ENCODE results near the gene ADARB2. TPM values are rescaled to one million over a fixed set of nuclear protein-coding genes. Genes with fewer than 3 reads are reported as not detected.

Gene ADARB2
- total and polyA plus RNA-seq, 2 experiments from 2014 or later: 2.0 to 5.0 TPM

DNA sequence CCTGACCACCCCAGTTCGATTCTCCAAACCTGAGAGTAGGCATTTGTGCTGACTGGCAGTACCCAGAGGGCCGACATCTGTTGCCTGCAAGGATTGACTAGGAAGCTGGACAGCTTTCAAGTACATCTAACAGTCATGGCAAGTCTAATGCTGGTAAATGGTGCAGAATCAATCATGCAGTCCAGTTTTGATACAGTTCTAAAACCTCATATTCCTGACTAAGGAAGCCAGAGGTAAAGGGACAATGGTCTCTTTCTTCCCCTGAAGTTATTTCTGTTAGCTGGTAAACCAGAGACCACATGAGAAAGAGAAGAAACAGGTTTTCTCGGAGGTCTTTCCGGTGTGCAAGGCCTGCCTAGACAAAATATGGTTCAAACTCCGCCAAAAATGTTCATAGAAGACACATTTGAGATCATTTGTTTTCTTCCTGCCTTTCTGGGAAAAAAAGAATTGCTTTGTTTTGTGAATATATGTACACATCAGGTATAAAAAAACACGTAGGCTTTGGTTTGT, 584.0 kb downstream of the ADARB2 start:
- no peak overlapping the region for H3K4me3 Mint-ChIP-seq
- no peaks in the 10 kb centered on the region for H4K20me1 ChIP-seq (replicated peaks; ENCODE audit: insufficient read depth)
- H3K27me3 Mint-ChIP-seq (ENCODE audit: insufficient read depth, low read depth, poor library complexity): peaks cover 11% of the 10 kb centered on the region
- H3K4me2 ChIP-seq: no peak overlapping the region
- TF ChIP-seq, protein P1, sequence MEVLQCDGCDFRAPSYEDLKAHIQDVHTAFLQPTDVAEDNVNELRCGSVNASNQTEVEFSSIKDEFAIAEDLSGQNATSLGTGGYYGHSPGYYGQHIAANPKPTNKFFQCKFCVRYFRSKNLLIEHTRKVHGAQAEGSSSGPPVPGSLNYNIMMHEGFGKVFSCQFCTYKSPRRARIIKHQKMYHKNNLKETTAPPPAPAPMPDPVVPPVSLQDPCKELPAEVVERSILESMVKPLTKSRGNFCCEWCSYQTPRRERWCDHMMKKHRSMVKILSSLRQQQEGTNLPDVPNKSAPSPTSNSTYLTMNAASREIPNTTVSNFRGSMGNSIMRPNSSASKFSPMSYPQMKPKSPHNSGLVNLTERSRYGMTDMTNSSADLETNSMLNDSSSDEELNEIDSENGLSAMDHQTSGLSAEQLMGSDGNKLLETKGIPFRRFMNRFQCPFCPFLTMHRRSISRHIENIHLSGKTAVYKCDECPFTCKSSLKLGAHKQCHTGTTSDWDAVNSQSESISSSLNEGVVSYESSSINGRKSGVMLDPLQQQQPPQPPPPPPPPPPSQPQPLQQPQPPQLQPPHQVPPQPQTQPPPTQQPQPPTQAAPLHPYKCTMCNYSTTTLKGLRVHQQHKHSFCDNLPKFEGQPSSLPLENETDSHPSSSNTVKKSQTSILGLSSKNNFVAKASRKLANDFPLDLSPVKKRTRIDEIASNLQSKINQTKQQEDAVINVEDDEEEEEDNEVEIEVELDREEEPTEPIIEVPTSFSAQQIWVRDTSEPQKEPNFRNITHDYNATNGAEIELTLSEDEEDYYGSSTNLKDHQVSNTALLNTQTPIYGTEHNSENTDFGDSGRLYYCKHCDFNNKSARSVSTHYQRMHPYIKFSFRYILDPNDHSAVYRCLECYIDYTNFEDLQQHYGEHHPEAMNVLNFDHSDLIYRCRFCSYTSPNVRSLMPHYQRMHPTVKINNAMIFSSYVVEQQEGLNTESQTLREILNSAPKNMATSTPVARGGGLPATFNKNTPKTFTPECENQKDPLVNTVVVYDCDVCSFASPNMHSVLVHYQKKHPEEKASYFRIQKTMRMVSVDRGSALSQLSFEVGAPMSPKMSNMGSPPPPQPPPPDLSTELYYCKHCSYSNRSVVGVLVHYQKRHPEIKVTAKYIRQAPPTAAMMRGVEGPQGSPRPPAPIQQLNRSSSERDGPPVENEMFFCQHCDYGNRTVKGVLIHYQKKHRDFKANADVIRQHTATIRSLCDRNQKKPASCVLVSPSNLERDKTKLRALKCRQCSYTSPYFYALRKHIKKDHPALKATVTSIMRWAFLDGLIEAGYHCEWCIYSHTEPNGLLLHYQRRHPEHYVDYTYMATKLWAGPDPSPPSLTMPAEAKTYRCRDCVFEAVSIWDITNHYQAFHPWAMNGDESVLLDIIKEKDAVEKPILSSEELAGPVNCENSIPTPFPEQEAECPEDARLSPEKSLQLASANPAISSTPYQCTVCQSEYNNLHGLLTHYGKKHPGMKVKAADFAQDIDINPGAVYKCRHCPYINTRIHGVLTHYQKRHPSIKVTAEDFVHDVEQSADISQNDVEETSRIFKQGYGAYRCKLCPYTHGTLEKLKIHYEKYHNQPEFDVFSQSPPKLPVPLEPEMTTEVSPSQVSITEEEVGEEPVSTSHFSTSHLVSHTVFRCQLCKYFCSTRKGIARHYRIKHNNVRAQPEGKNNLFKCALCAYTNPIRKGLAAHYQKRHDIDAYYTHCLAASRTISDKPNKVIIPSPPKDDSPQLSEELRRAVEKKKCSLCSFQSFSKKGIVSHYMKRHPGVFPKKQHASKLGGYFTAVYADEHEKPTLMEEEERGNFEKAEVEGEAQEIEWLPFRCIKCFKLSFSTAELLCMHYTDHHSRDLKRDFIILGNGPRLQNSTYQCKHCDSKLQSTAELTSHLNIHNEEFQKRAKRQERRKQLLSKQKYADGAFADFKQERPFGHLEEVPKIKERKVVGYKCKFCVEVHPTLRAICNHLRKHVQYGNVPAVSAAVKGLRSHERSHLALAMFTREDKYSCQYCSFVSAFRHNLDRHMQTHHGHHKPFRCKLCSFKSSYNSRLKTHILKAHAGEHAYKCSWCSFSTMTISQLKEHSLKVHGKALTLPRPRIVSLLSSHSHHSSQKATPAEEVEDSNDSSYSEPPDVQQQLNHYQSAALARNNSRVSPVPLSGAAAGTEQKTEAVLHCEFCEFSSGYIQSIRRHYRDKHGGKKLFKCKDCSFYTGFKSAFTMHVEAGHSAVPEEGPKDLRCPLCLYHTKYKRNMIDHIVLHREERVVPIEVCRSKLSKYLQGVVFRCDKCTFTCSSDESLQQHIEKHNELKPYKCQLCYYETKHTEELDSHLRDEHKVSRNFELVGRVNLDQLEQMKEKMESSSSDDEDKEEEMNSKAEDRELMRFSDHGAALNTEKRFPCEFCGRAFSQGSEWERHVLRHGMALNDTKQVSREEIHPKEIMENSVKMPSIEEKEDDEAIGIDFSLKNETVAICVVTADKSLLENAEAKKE (CRISPR knock-in tag; IDR thresholded peaks at IDR 0.05): no peak
- TF ChIP-seq, protein P2, sequence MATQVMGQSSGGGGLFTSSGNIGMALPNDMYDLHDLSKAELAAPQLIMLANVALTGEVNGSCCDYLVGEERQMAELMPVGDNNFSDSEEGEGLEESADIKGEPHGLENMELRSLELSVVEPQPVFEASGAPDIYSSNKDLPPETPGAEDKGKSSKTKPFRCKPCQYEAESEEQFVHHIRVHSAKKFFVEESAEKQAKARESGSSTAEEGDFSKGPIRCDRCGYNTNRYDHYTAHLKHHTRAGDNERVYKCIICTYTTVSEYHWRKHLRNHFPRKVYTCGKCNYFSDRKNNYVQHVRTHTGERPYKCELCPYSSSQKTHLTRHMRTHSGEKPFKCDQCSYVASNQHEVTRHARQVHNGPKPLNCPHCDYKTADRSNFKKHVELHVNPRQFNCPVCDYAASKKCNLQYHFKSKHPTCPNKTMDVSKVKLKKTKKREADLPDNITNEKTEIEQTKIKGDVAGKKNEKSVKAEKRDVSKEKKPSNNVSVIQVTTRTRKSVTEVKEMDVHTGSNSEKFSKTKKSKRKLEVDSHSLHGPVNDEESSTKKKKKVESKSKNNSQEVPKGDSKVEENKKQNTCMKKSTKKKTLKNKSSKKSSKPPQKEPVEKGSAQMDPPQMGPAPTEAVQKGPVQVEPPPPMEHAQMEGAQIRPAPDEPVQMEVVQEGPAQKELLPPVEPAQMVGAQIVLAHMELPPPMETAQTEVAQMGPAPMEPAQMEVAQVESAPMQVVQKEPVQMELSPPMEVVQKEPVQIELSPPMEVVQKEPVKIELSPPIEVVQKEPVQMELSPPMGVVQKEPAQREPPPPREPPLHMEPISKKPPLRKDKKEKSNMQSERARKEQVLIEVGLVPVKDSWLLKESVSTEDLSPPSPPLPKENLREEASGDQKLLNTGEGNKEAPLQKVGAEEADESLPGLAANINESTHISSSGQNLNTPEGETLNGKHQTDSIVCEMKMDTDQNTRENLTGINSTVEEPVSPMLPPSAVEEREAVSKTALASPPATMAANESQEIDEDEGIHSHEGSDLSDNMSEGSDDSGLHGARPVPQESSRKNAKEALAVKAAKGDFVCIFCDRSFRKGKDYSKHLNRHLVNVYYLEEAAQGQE (IDR thresholded peaks at IDR 0.05; ENCODE audit: unreplicated experiment): no peak
- TF ChIP-seq EZH2 (IDR thresholded peaks at IDR 0.05; ENCODE audit: low read depth, unreplicated experiment) (no peak), NANOG (IDR thresholded peaks at IDR 0.05; ENCODE audit: borderline replicate concordance) (no peak), ZNF114 (CRISPR knock-in tag; IDR thresholded peaks at IDR 0.05) (no peak), STAT1 (IDR thresholded peaks at IDR 0.05; ENCODE audit: unreplicated experiment) (no peak), EZH2phosphoT487 (IDR thresholded peaks at IDR 0.05; ENCODE audit: unreplicated experiment) (no peak), CREB1 (CRISPR knock-in tag; IDR thresholded peaks at IDR 0.05; ENCODE audit: low read depth) (no peak), POLR2AphosphoS5 (IDR thresholded peaks at IDR 0.05; ENCODE audit: low read depth) (no peak), JUNB (IDR thresholded peaks at IDR 0.05; ENCODE audit: unreplicated experiment) (no peak), ZNF331 (CRISPR knock-in tag; IDR thresholded peaks at IDR 0.05; ENCODE audit: low read depth) (no peak)
- TF ChIP-seq, protein P3, sequence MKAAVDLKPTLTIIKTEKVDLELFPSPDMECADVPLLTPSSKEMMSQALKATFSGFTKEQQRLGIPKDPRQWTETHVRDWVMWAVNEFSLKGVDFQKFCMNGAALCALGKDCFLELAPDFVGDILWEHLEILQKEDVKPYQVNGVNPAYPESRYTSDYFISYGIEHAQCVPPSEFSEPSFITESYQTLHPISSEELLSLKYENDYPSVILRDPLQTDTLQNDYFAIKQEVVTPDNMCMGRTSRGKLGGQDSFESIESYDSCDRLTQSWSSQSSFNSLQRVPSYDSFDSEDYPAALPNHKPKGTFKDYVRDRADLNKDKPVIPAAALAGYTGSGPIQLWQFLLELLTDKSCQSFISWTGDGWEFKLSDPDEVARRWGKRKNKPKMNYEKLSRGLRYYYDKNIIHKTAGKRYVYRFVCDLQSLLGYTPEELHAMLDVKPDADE (IDR thresholded peaks at IDR 0.05): no peak
- TF ChIP-seq, protein P4, sequence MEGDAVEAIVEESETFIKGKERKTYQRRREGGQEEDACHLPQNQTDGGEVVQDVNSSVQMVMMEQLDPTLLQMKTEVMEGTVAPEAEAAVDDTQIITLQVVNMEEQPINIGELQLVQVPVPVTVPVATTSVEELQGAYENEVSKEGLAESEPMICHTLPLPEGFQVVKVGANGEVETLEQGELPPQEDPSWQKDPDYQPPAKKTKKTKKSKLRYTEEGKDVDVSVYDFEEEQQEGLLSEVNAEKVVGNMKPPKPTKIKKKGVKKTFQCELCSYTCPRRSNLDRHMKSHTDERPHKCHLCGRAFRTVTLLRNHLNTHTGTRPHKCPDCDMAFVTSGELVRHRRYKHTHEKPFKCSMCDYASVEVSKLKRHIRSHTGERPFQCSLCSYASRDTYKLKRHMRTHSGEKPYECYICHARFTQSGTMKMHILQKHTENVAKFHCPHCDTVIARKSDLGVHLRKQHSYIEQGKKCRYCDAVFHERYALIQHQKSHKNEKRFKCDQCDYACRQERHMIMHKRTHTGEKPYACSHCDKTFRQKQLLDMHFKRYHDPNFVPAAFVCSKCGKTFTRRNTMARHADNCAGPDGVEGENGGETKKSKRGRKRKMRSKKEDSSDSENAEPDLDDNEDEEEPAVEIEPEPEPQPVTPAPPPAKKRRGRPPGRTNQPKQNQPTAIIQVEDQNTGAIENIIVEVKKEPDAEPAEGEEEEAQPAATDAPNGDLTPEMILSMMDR (conservative IDR thresholded peaks at IDR 0.05; ENCODE audit: low read depth in 2 of 2): no peak
- H3F3A ChIP-seq (replicated peaks; ENCODE audit: low read depth): no peaks in the 10 kb centered on the region
- H3K79me2 ChIP-seq (replicated peaks; ENCODE audit: insufficient read depth): no peaks in the 10 kb centered on the region
- H2AFZ ChIP-seq: no peak overlapping the region
- H3K36me3 ChIP-seq (ENCODE audit: insufficient read depth): no peaks in the 10 kb centered on the region
- ATAC-seq (no peak), DNase-seq (ENCODE audit: low spot score) (no peak)
- H3K4me1 ChIP-seq (ENCODE audit: insufficient read depth): no peaks in the 10 kb centered on the region
- no peak overlapping the region for H3K27ac Mint-ChIP-seq
- H3K27me3 ChIP-seq (ENCODE audit: insufficient read depth): no peaks in the 10 kb centered on the region
- H3K9me3 Mint-ChIP-seq: peaks cover 3% of the 10 kb centered on the region; the same call in 2 of the 3 replicates
- H3K4me1 Mint-ChIP-seq: peaks cover 7% of the 10 kb centered on the region; the same call in 2 of the 3 replicates
- H3K4me3 ChIP-seq: no peak overlapping the region
- no peak overlapping the region for H3K27ac ChIP-seq (ENCODE audit: low read depth)
- H3K36me3 Mint-ChIP-seq (ENCODE audit: low read depth): no peaks in the 10 kb centered on the region
- H3K9me2 ChIP-seq (ENCODE audit: insufficient read depth): no peaks in the 10 kb centered on the region
